Activated B cell treated with CpG ODN at 0.5 μM for 24 hours (primary cell): ENCODE results near the gene KRTAP2-4. TPM values are rescaled to one million over a fixed set of nuclear protein-coding genes. Genes with fewer than 3 reads are reported as not detected.

Experiments
- ATAC-seq: fragments of 200-7000 bp; cut with Tn5 transposase; one replicate; pipeline ENCODE4 v1.10.0; 2021; ENCODE audit warnings: low read depth, mild to moderate bottlenecking, moderate library complexity
- CTCF ChIA-PET: fragments of 350-600 bp; sonication (Branson Sonifier 250); formaldehyde crosslinking; loops from one replicate; lab custom pipeline; 2021; ENCODE audit warnings: antibody characterized with exemption; lab: Charles Lee
- POLR2A ChIA-PET: fragments of 350-600 bp; sonication (Branson Sonifier 250); formaldehyde crosslinking; loops from one replicate; lab custom pipeline; 2021; ENCODE audit warnings: antibody characterized with exemption; lab: Charles Lee
- DNase-seq: peaks from one replicate; pipeline ENCODE4 v3.0.0; 2022
- H3K27ac Mint-ChIP-seq: one replicate; pipeline ENCODE4 v1.8.0; 2020; ENCODE audit warnings: mixed read lengths
- H3K27me3 Mint-ChIP-seq: one replicate; pipeline ENCODE4 v1.8.0; 2021; ENCODE audit warnings: mixed read lengths
- H3K36me3 Mint-ChIP-seq: one replicate; pipeline ENCODE4 v1.8.0; 2021; ENCODE audit warnings: low read depth, mixed read lengths
- H3K4me1 Mint-ChIP-seq: one replicate; pipeline ENCODE4 v1.8.0; 2021; ENCODE audit warnings: mixed read lengths
- H3K4me3 Mint-ChIP-seq: one replicate; pipeline ENCODE4 v1.8.0; 2020; ENCODE audit warnings: mild to moderate bottlenecking, mixed read lengths
- H3K9me3 Mint-ChIP-seq: one replicate; pipeline ENCODE4 v1.8.0; 2020; ENCODE audit warnings: mixed read lengths
- CTCF ChIP-seq: fragments of 200-600 bp; IDR thresholded peaks from one replicate; pipeline ENCODE4 v1.8.0; 2022; ENCODE audit warnings: antibody characterized with exemption, mild to moderate bottlenecking
- intact Hi-C: fragments of 100-400 bp; cut with micrococcal nuclease; formaldehyde crosslinking; loops from one replicate; pipeline ENCODE4 v1.15.1; 2024
- total RNA-seq: library from RNA; stranded (reverse); gene quantifications from 2 replicates; pipeline ENCODE4 v1.2.3, GENCODE V29; 2022

The KRTAP2-4 gene
- total RNA-seq, 1 donor from 2014 or later, result not detected

- no peaks in the 10 kb centered on the region for H3K36me3 Mint-ChIP-seq
- no peak for ATAC-seq
- POLR2A ChIA-PET, result no interaction called here
Measured at GRCh38 chr17:41018541-41018940, 47.1 kb downstream of the KRTAP2-4 start.

GRCh38 chr17:41016578-41017215 lies 49.0 kb downstream of the KRTAP2-4 start:
- H3K4me3 Mint-ChIP-seq, result no peak overlapping the region
- H3K36me3 Mint-ChIP-seq, result no peaks in the 10 kb centered on the region
- no peak for ATAC-seq

More at GRCh38 chr17:41018541-41018940, 47.1 kb downstream of the KRTAP2-4 start:
- Mint-ChIP-seq H3K27me3 (peaks cover 9% of the 10 kb centered on the region), H3K4me1 (no peaks in the 10 kb centered on the region), H3K9me3 (peaks cover 4% of the 10 kb centered on the region), H3K4me3 (no peak overlapping the region), H3K27ac (no peak overlapping the region)
- TF ChIP-seq CTCF, result no peak
- no peak for DNase-seq
- intact Hi-C loops, result no loop called here
- CTCF ChIA-PET, result no interaction called here

GRCh38 chr17:41015454-41015853 lies 50.2 kb downstream of the KRTAP2-4 start:
- Mint-ChIP-seq H3K36me3 (no peaks in the 10 kb centered on the region), H3K9me3 (no peaks in the 10 kb centered on the region), H3K4me3 (no peak overlapping the region), H3K27me3 (peaks cover 3% of the 10 kb centered on the region), H3K4me1 (no peaks in the 10 kb centered on the region), H3K27ac (no peak overlapping the region)
- DNase-seq (no peak), ATAC-seq (no peak)
- intact Hi-C loops, result no loop called here
- TF ChIP-seq CTCF, result no peak
- POLR2A ChIA-PET, result no interaction called here
- CTCF ChIA-PET, result no interaction called here

More at GRCh38 chr17:41016578-41017215, 49.0 kb downstream of the KRTAP2-4 start:
- H3K27ac Mint-ChIP-seq, result no peak overlapping the region
- H3K4me1 Mint-ChIP-seq, result no peaks in the 10 kb centered on the region
- peaks cover 4% of the 10 kb centered on the region for H3K9me3 Mint-ChIP-seq
- ChIA-PET CTCF (no interaction called here), POLR2A (no interaction called here)
- TF ChIP-seq CTCF, result no peak
- intact Hi-C loops, result no loop called here
- peaks cover 9% of the 10 kb centered on the region for H3K27me3 Mint-ChIP-seq
- DNase-seq, result no peak

Other genes starting within 250 kb of the KRTAP2-4 start
- 40.7 and 46.7 TPM in 2 replicates for gene KRT10, start 243.3 kb downstream of the KRTAP2-4 start, total RNA-seq
- gene KRT12, start 198.7 kb downstream of the KRTAP2-4 start, total RNA-seq, result not detected in 2 replicates
- gene KRT20, start 180.6 kb downstream of the KRTAP2-4 start, total RNA-seq, result not detected in 2 replicates
- gene KRT23, start 128.2 kb downstream of the KRTAP2-4 start, total RNA-seq, result not detected in 2 replicates
- not detected in 2 replicates for gene KRT39, start 98.9 kb downstream of the KRTAP2-4 start, total RNA-seq
- gene KRT40, start 81.6 kb downstream of the KRTAP2-4 start, total RNA-seq, result not detected in 2 replicates
- not detected in 2 replicates for gene KRTAP3-3, start 71.7 kb downstream of the KRTAP2-4 start, total RNA-seq
- not detected in 2 replicates for gene KRTAP3-2, start 66.0 kb downstream of the KRTAP2-4 start, total RNA-seq
- gene KRTAP3-1, start 56.8 kb downstream of the KRTAP2-4 start, total RNA-seq, result not detected in 2 replicates
- not detected in 2 replicates for gene KRTAP1-5, start 38.7 kb downstream of the KRTAP2-4 start, total RNA-seq
- gene KRTAP1-4, start 35.7 kb downstream of the KRTAP2-4 start, total RNA-seq, result not detected in 2 replicates
- gene KRTAP1-3, start 31.0 kb downstream of the KRTAP2-4 start, total RNA-seq, result not detected in 2 replicates
- gene KRTAP1-1, start 24.4 kb downstream of the KRTAP2-4 start, total RNA-seq, result not detected in 2 replicates
- gene KRTAP2-1, start 18.6 kb downstream of the KRTAP2-4 start, total RNA-seq, result not detected in 2 replicates
- not detected in 2 replicates for gene KRTAP2-2, start 10.6 kb downstream of the KRTAP2-4 start, total RNA-seq
- not detected in 2 replicates for gene KRTAP2-3, start 5.8 kb downstream of the KRTAP2-4 start, total RNA-seq
- not detected in 2 replicates for gene KRTAP4-7, start 18.3 kb upstream of the KRTAP2-4 start, total RNA-seq
- not detected in 2 replicates for gene KRTAP4-8, start 32.3 kb upstream of the KRTAP2-4 start, total RNA-seq
- gene KRTAP4-16, start 36.3 kb upstream of the KRTAP2-4 start, total RNA-seq, result not detected in 2 replicates
- gene KRTAP4-9, start 39.5 kb upstream of the KRTAP2-4 start, total RNA-seq, result not detected in 2 replicates
- gene KRTAP4-11, start 52.5 kb upstream of the KRTAP2-4 start, total RNA-seq, result not detected in 2 replicates
- not detected in 2 replicates for gene KRTAP4-12, start 58.3 kb upstream of the KRTAP2-4 start, total RNA-seq
- gene KRTAP4-6, start 74.7 kb upstream of the KRTAP2-4 start, total RNA-seq, result not detected in 2 replicates
- gene KRTAP4-5, start 83.9 kb upstream of the KRTAP2-4 start, total RNA-seq, result not detected in 2 replicates
- not detected in 2 replicates for gene KRTAP4-4, start 94.9 kb upstream of the KRTAP2-4 start, total RNA-seq
- gene KRTAP4-3, start 102.3 kb upstream of the KRTAP2-4 start, total RNA-seq, result not detected in 2 replicates
- not detected in 2 replicates for gene KRTAP4-2, start 112.3 kb upstream of the KRTAP2-4 start, total RNA-seq
- gene KRTAP4-1, start 119.0 kb upstream of the KRTAP2-4 start, total RNA-seq, result not detected in 2 replicates
- not detected in 2 replicates for gene KRTAP9-1, start 124.0 kb upstream of the KRTAP2-4 start, total RNA-seq
- gene KRTAP9-2, start 160.8 kb upstream of the KRTAP2-4 start, total RNA-seq, result not detected in 2 replicates
- not detected in 2 replicates for gene KRTAP9-3, start 166.6 kb upstream of the KRTAP2-4 start, total RNA-seq
- gene KRTAP9-8, start 172.1 kb upstream of the KRTAP2-4 start, total RNA-seq, result not detected in 2 replicates
- gene KRTAP9-4, start 183.8 kb upstream of the KRTAP2-4 start, total RNA-seq, result not detected in 2 replicates
- not detected in 2 replicates for gene KRTAP9-9, start 189.5 kb upstream of the KRTAP2-4 start, total RNA-seq
- gene KRTAP9-6, start 199.5 kb upstream of the KRTAP2-4 start, total RNA-seq, result not detected in 2 replicates
- gene KRTAP9-7, start 209.8 kb upstream of the KRTAP2-4 start, total RNA-seq, result not detected in 2 replicates
- gene KRTAP29-1, start 237.0 kb upstream of the KRTAP2-4 start, total RNA-seq, result not detected in 2 replicates
- not detected in 2 replicates for gene KRTAP16-1, start 243.4 kb upstream of the KRTAP2-4 start, total RNA-seq
- gene KRTAP17-1, start 249.8 kb upstream of the KRTAP2-4 start, total RNA-seq, result not detected in 2 replicates